ENCODE results near the gene RARG. TPM values are rescaled to one million over a fixed set of nuclear protein-coding genes. Genes with fewer than 3 reads are reported as not detected.

The RARG gene
- total RNA-seq, 1 experiment from 2014 or later = 11.8 TPM

DNA sequence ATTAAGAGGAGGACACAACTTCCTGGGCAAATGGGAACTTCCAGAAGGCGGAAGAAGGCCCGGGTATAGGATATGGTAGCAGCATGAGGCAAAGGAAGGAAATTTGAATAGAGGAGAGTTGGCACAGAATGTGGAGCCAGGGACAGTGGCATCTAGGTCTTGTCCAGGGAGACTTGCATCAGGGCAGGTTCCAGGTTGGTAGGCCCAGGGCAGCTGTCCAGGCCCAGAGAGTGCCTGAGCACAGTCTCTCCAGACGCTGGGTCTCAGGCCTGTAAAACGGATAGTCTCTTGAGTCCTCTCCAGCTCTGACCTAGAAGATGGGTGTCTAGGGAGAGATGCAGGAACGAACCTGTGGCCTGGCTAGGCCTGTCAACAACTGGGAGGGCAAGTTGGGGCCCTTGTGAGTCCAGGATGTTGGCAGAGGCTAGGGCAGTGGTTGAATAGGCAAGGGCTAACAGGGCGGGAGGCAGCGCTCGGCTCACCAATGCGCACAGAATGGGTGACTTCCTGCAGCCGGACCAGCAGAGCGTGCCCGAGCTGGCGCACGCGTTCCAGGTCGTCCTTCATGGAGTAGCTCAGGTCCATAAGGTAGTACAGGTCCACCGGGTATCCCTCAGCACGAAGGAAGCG, 34.9 kb downstream of the RARG start:
- Histone ChIP-seq H3K4me3 (ENCODE audit: low read depth, low read length) (no peak overlapping the region), H3K9me3 (no peaks in the 10 kb centered on the region), H3K4me1 (no peaks in the 10 kb centered on the region), H3K27me3 (replicated peaks; ENCODE audit: control insufficient read depth, insufficient read depth, low read length) (no peaks in the 10 kb centered on the region), H3K36me3 (ENCODE audit: control insufficient read depth, insufficient read depth, low read length) (no peaks in the 10 kb centered on the region)
- no peaks in the 10 kb centered on the region for H3K27me3 Mint-ChIP-seq (ENCODE audit: insufficient read depth, unreplicated experiment)
- intact Hi-C loops (cut with micrococcal nuclease; ENCODE audit: unreplicated experiment) = no loop called here
- no peaks in the 10 kb centered on the region for H3K4me1 Mint-ChIP-seq (ENCODE audit: low read depth, unreplicated experiment)
- H3K36me3 Mint-ChIP-seq (ENCODE audit: insufficient read depth, unreplicated experiment) = peaks cover 9% of the 10 kb centered on the region
- no peak for DNase-seq
- no peak overlapping the region for H3K27ac Mint-ChIP-seq (ENCODE audit: unreplicated experiment)
- H3K4me3 Mint-ChIP-seq (ENCODE audit: unreplicated experiment) = no peak overlapping the region
- CTCF ChIA-PET = no interaction called here
- POLR2A ChIA-PET = interaction anchor here (0.6 kb wide), 1 partner anchor 341 kb away, joined by 4 read pairs; no protein-coding TSS in a partner anchor
- H3K9me3 Mint-ChIP-seq (ENCODE audit: unreplicated experiment) = no peaks in the 10 kb centered on the region
- TF ChIP-seq CTCF (IDR thresholded peaks at IDR 0.05; ENCODE audit: insufficient read depth in 1 of 2, low read depth in 1 of 2, low read length in 1 of 2, severe bottlenecking in 1 of 2, unreplicated experiment in 1 of 2) = no peak
- BruUV-seq (replicated peaks) = no TSS peak

DNA sequence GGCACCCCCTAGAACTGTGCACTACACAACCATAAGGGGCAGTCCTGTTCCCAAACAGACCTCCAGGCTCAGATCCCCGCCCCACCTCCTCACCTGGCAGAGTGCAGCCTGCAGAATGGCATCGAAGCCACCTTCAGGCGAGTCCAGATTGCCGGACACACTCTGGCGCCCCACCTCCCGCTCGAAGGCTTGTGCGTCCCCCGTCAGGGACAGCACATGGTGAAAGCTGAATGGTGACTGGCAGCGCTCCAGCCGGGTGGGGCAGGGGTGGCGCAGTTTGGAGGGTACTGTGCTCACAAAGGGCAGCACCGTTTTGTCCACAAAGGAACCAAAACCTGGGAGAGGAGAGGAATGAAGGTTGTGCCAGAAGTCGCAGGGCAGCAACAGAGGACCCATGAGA, 35.5 kb downstream of the RARG start:
- POLR2A ChIA-PET = no interaction called here
- no peaks in the 10 kb centered on the region for H3K9me3 ChIP-seq
- no peak for TF ChIP-seq CTCF (IDR thresholded peaks at IDR 0.05; ENCODE audit: insufficient read depth in 1 of 2, low read depth in 1 of 2, low read length in 1 of 2, severe bottlenecking in 1 of 2, unreplicated experiment in 1 of 2)
- CTCF ChIA-PET = no interaction called here
- Mint-ChIP-seq H3K4me3 (ENCODE audit: unreplicated experiment) (no peak overlapping the region), H3K27me3 (ENCODE audit: insufficient read depth, unreplicated experiment) (no peaks in the 10 kb centered on the region), H3K36me3 (ENCODE audit: insufficient read depth, unreplicated experiment) (peaks cover 9% of the 10 kb centered on the region), H3K9me3 (ENCODE audit: unreplicated experiment) (no peaks in the 10 kb centered on the region), H3K27ac (ENCODE audit: unreplicated experiment) (no peak overlapping the region), H3K4me1 (ENCODE audit: low read depth, unreplicated experiment) (no peaks in the 10 kb centered on the region)
- no peaks in the 10 kb centered on the region for H3K36me3 ChIP-seq (ENCODE audit: control insufficient read depth, insufficient read depth, low read length)
- BruUV-seq (replicated peaks) = no TSS peak
- H3K27me3 ChIP-seq (replicated peaks; ENCODE audit: control insufficient read depth, insufficient read depth, low read length) = no peaks in the 10 kb centered on the region
- intact Hi-C loops (cut with micrococcal nuclease; ENCODE audit: unreplicated experiment) = no loop called here
- DNase-seq = no peak
- H3K4me1 ChIP-seq = no peaks in the 10 kb centered on the region
- no peak overlapping the region for H3K4me3 ChIP-seq (ENCODE audit: low read depth, low read length)

DNA sequence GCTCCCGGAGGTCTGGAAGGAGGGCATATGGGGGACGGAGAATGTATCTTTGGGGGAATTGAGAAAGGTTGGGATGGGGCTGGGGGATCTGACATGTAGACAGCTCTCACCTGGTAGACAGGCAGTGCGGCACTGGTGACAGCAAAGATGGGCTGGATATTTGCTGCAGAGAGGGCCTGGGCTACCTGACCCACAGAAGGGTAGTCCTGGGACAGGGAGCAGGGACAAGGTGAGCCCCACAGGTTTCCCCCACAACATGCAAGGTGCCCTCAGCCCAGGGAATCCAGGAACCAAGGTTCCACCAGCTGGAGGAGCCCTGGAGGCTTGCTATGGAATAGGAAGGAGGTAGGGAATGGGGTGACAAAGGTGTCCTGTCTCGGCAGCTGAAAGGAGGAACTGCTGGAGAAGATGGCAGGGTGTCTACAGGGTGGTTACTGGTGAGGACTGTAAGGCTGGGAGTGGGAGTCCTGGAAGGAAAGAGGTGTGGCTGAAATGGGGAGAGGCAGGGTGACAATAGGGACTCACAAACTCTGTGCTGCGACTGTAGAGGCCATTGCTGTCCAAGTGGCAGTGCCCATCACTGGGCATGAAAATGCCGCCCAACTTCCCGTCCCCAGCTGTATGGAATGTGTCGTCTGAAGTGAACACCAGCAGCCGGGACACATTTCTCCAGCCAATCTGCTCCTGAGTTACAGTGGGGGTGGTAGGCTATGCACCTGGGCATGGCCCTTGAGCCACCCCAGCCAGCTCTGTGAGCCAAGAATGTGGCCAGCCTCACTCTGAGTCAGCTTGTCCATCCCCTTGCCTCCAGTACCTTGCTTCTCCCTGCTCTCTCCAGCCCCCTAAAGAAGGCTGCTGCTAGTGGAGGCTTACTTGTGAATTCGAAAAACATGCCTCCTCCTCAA, 36.2 kb downstream of the RARG start:
- no TSS peak for BruUV-seq (replicated peaks)
- Mint-ChIP-seq H3K4me1 (ENCODE audit: low read depth, unreplicated experiment) (no peaks in the 10 kb centered on the region), H3K9me3 (ENCODE audit: unreplicated experiment) (no peaks in the 10 kb centered on the region), H3K27me3 (ENCODE audit: insufficient read depth, unreplicated experiment) (no peaks in the 10 kb centered on the region), H3K27ac (ENCODE audit: unreplicated experiment) (no peak overlapping the region), H3K36me3 (ENCODE audit: insufficient read depth, unreplicated experiment) (peaks cover 9% of the 10 kb centered on the region), H3K4me3 (ENCODE audit: unreplicated experiment) (no peak overlapping the region)
- H3K9me3 ChIP-seq = no peaks in the 10 kb centered on the region
- H3K27me3 ChIP-seq (replicated peaks; ENCODE audit: control insufficient read depth, insufficient read depth, low read length) = no peaks in the 10 kb centered on the region
- no peak for TF ChIP-seq CTCF (IDR thresholded peaks at IDR 0.05; ENCODE audit: insufficient read depth in 1 of 2, low read depth in 1 of 2, low read length in 1 of 2, severe bottlenecking in 1 of 2, unreplicated experiment in 1 of 2)
- no peak for DNase-seq
- H3K4me3 ChIP-seq (ENCODE audit: low read depth, low read length) = no peak overlapping the region
- no peaks in the 10 kb centered on the region; the same call in 1 of the 2 replicates for H3K36me3 ChIP-seq (ENCODE audit: control insufficient read depth, insufficient read depth, low read length)
- ChIA-PET POLR2A (no interaction called here), CTCF (interaction anchor here (0.6 to 1.0 kb wide), 2 partner anchors 100 to 149 kb away, joined by 3 read pairs; partner anchors contain the start of gene PFDN5)
- no peaks in the 10 kb centered on the region for H3K4me1 ChIP-seq
- intact Hi-C loops (cut with micrococcal nuclease; ENCODE audit: unreplicated experiment) = no loop called here
